ENCODE data around the gene SMARCAL1.

SMARCAL1 gene

DNA sequence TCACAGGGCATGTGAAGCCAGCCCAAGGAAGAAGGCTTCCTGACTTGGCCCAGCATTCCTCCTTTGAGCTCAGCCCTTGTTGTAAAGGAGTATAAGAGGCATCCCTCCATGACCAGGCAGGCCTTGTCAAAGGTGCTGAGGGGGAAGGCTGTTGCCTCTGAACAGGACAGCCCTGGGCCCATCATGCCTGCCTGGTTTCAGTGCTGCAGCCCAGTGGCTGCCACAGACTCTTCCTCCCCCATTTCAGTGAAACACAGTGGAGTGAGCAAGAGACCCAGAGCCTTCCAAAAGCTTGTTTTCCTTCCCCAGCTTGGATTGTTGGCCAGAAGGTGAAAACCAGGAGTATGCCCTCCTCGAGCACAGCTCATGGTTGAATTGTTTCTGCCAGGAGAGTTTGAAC is 66.5 kb downstream of the SMARCAL1 start:
- Histone ChIP-seq H3K4me1 (ENCODE audit: control insufficient read depth, insufficient read depth, low read length) (no peaks in the 10 kb centered on the region), H3K27ac (ENCODE audit: extremely low read depth, low read depth, low read length) (no peak overlapping the region), H3K36me3 (ENCODE audit: control insufficient read depth in 2 of 2, insufficient read depth in 1 of 2, low read length in 2 of 2) (peaks cover 0 to 70% of the 10 kb centered on the region in 2 experiments; a peak in 2 of 3 replicates), H3K9me3 (ENCODE audit: control insufficient read depth, insufficient read depth, low read depth, low read length) (no peaks in the 10 kb centered on the region), H3K4me3 (ENCODE audit: low read depth, low read length) (no peak overlapping the region)
- ChIA-PET POLR2A (interaction anchor here (2.2 kb wide), 1 partner anchor 20 kb away, joined by 9 read pairs; the partner anchor contains the start of gene RPL37A), CTCF (no interaction called here)
- TF ChIP-seq GLIS2 (tag by site-specific recombination; IDR thresholded peaks at IDR 0.05): no peak
- TF ChIP-seq, protein P1, sequence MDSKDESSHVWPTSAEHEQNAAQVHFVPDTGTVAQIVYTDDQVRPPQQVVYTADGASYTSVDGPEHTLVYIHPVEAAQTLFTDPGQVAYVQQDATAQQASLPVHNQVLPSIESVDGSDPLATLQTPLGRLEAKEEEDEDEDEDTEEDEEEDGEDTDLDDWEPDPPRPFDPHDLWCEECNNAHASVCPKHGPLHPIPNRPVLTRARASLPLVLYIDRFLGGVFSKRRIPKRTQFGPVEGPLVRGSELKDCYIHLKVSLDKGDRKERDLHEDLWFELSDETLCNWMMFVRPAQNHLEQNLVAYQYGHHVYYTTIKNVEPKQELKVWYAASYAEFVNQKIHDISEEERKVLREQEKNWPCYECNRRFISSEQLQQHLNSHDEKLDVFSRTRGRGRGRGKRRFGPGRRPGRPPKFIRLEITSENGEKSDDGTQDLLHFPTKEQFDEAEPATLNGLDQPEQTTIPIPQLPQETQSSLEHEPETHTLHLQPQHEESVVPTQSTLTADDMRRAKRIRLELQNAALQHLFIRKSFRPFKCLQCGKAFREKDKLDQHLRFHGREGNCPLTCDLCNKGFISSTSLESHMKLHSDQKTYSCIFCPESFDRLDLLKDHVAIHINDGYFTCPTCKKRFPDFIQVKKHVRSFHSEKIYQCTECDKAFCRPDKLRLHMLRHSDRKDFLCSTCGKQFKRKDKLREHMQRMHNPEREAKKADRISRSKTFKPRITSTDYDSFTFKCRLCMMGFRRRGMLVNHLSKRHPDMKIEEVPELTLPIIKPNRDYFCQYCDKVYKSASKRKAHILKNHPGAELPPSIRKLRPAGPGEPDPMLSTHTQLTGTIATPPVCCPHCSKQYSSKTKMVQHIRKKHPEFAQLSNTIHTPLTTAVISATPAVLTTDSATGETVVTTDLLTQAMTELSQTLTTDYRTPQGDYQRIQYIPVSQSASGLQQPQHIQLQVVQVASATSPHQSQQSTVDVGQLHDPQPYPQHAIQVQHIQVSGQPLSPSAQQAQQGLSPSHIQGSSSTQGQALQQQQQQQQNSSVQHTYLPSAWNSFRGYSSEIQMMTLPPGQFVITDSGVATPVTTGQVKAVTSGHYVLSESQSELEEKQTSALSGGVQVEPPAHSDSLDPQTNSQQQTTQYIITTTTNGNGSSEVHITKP (tag by site-specific recombination; IDR thresholded peaks at IDR 0.05): no peak

DNA sequence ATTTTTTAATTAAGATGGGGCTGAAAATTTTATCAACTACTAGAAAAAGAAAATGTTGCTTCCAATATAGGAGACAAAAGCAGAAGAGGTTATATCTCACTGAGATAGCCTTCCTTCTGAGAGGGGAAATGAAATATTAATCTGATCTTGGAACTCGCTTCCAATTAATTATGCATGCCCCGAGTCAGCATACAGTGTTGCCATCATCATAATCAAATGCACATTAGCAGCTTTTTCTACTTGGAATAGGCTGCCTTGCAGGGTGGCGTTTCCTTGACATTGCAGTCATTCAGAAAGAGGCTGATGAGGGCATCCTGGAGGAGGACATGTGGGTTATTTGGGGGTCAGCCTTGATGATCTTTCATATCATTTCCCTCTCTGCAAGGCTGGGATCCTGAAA is 67.9 kb downstream of the SMARCAL1 start:
- TF ChIP-seq, protein P2, sequence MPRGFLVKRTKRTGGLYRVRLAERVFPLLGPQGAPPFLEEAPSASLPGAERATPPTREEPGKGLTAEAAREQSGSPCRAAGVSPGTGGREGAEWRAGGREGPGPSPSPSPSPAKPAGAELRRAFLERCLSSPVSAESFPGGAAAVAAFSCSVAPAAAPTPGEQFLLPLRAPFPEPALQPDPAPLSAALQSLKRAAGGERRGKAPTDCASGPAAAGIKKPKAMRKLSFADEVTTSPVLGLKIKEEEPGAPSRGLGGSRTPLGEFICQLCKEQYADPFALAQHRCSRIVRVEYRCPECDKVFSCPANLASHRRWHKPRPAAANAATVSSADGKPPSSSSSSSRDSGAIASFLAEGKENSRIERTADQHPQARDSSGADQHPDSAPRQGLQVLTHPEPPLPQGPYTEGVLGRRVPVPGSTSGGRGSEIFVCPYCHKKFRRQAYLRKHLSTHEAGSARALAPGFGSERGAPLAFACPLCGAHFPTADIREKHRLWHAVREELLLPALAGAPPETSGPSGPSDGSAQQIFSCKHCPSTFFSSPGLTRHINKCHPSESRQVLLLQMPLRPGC (tag by site-specific recombination; IDR thresholded peaks at IDR 0.05): no peak
- no peak for TF ChIP-seq TRIM28 (IDR thresholded peaks at IDR 0.05; ENCODE audit: borderline replicate concordance, low read length)
- TF ChIP-seq BCL11B (tag by site-specific recombination; IDR thresholded peaks at IDR 0.05; ENCODE audit: low read depth): no peak
- TF ChIP-seq, protein P3, sequence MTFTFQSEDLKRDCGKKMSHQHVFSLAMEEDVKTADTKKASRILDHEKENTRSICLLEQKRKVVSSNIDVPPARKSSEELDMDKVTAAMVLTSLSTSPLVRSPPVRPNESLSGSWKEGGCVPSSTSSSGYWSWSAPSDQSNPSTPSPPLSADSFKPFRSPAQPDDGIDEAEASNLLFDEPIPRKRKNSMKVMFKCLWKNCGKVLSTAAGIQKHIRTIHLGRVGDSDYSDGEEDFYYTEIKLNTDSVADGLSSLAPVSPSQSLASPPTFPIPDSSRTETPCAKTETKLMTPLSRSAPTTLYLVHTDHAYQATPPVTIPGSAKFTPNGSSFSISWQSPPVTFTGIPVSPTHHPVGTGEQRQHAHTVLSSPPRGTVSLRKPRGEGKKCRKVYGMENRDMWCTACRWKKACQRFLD (tag by site-specific recombination; IDR thresholded peaks at IDR 0.05): no peak
- TF ChIP-seq, protein P4, sequence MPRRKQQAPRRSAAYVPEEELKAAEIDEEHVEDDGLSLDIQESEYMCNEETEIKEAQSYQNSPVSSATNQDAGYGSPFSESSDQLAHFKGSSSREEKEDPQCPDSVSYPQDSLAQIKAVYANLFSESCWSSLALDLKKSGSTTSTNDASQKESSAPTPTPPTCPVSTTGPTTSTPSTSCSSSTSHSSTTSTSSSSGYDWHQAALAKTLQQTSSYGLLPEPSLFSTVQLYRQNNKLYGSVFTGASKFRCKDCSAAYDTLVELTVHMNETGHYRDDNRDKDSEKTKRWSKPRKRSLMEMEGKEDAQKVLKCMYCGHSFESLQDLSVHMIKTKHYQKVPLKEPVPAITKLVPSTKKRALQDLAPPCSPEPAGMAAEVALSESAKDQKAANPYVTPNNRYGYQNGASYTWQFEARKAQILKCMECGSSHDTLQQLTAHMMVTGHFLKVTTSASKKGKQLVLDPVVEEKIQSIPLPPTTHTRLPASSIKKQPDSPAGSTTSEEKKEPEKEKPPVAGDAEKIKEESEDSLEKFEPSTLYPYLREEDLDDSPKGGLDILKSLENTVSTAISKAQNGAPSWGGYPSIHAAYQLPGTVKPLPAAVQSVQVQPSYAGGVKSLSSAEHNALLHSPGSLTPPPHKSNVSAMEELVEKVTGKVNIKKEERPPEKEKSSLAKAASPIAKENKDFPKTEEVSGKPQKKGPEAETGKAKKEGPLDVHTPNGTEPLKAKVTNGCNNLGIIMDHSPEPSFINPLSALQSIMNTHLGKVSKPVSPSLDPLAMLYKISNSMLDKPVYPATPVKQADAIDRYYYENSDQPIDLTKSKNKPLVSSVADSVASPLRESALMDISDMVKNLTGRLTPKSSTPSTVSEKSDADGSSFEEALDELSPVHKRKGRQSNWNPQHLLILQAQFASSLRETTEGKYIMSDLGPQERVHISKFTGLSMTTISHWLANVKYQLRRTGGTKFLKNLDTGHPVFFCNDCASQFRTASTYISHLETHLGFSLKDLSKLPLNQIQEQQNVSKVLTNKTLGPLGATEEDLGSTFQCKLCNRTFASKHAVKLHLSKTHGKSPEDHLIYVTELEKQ (tag by site-specific recombination; IDR thresholded peaks at IDR 0.05; ENCODE audit: borderline replicate concordance): no peak
- no peak for TF ChIP-seq ZNF366 (tag by site-specific recombination; conservative IDR thresholded peaks at IDR 0.05)
- no peak for TF ChIP-seq ZFHX2 (tag by site-specific recombination; conservative IDR thresholded peaks at IDR 0.05)
- no peak for TF ChIP-seq ZNF239 (tag by site-specific recombination; IDR thresholded peaks at IDR 0.05)
- TF ChIP-seq ZBTB7A (tag by site-specific recombination; IDR thresholded peaks at IDR 0.05; ENCODE audit: low read depth): no peak
- no peak for TF ChIP-seq SCRT2 (tag by site-specific recombination; IDR thresholded peaks at IDR 0.05)
- no peak for TF ChIP-seq ZNF510 (tag by site-specific recombination; IDR thresholded peaks at IDR 0.05; ENCODE audit: insufficient replicate concordance)
- no peak for TF ChIP-seq ZNF571 (tag by site-specific recombination; IDR thresholded peaks at IDR 0.05)
- TF ChIP-seq ZNF677 (tag by site-specific recombination; IDR thresholded peaks at IDR 0.05): no peak
- TF ChIP-seq ZNF302 (tag by site-specific recombination; IDR thresholded peaks at IDR 0.05; ENCODE audit: low read depth): no peak
- no peak for TF ChIP-seq ZNF202 (tag by site-specific recombination; IDR thresholded peaks at IDR 0.05; ENCODE audit: borderline replicate concordance)
- peaks cover 0 to 66% of the 10 kb centered on the region in 2 experiments; a peak in 2 of 3 replicates for H3K36me3 ChIP-seq (ENCODE audit: control insufficient read depth in 2 of 2, insufficient read depth in 1 of 2, low read length in 2 of 2)
- POLR2A ChIA-PET: interaction anchor here (2.2 kb wide), 1 partner anchor 18 kb away, joined by 9 read pairs; the partner anchor contains the start of gene RPL37A
- CTCF ChIA-PET: interaction anchor here (0.7 kb wide), 1 partner anchor 1906 kb away, joined by 3 read pairs; no protein-coding TSS in a partner anchor
- no peak overlapping the region for H3K27ac ChIP-seq (ENCODE audit: extremely low read depth, low read depth, low read length)
- no peaks in the 10 kb centered on the region for H3K9me3 ChIP-seq (ENCODE audit: control insufficient read depth, insufficient read depth, low read depth, low read length)
- H3K4me1 ChIP-seq (ENCODE audit: control insufficient read depth, insufficient read depth, low read length): no peaks in the 10 kb centered on the region
- no peak overlapping the region for H3K4me3 ChIP-seq (ENCODE audit: low read depth, low read length)

Data from HEK293 (cell line).